ENCODE data around the gene MAGEA11. TPM values are rescaled to one million over a fixed set of nuclear protein-coding genes. Genes with fewer than 3 reads are reported as not detected.
"Not testable (repeated sequence)": the region's sequence is repeated elsewhere in the genome, so short reads cannot be mapped to it uniquely, and the experiment has no call there.

MAGEA11 gene
- total and polyA plus RNA-seq, 11 donors = not detected

- TF ChIP-seq CTCF (IDR thresholded peaks at IDR 0.05) (no peak), POLR2A (IDR thresholded peaks at IDR 0.05) (no peak)
- Histone ChIP-seq H3K27ac (no peak overlapping the region), H3K36me3 (no peaks in the 10 kb centered on the region), H3K4me1 (no peaks in the 10 kb centered on the region), H3K27me3 (peaks cover 0 to 13% (median 0%) of the 10 kb centered on the region in 9 donors), H3K4me3 (no peak overlapping the region), H3K9me3 (peaks cover 0 to 9% (median 0%) of the 10 kb centered on the region in 12 donors)
- 75 to 92% (median 81%) methylated on average over 1 of the region's 1 CpG for WGBS, 4 donors
- DNase-seq = no peak
- intact Hi-C loops (cut with DNase I) = no loop called here
- ATAC-seq = no peak
Measured at GRCh38 chrX:149688552-149688951, 23.3 kb upstream of the MAGEA11 start.

- no peaks in the 10 kb centered on the region for H3K36me3 ChIP-seq
- H3K9me3 ChIP-seq = peaks cover 0 to 9% (median 0%) of the 10 kb centered on the region in 12 donors
- ATAC-seq (no peak), DNase-seq (no peak)
- H3K27me3 ChIP-seq = peaks cover 0 to 13% (median 0%) of the 10 kb centered on the region in 9 donors
- no peak overlapping the region for H3K27ac ChIP-seq
- intact Hi-C loops (cut with DNase I) = no loop called here
- TF ChIP-seq CTCF (IDR thresholded peaks at IDR 0.05) (no peak), POLR2A (IDR thresholded peaks at IDR 0.05) (no peak)
- no peaks in the 10 kb centered on the region for H3K4me1 ChIP-seq
- H3K4me3 ChIP-seq = no peak overlapping the region
- WGBS, 4 donors = 77 to 93% (median 85%) methylated on average over 1 of the region's 1 CpG
Measured at GRCh38 chrX:149691794-149692193, 20.1 kb upstream of the MAGEA11 start.

- H3K4me3 ChIP-seq; ATAC-seq; H3K9me3 ChIP-seq; H3K27ac ChIP-seq; intact Hi-C loops (cut with DNase I); H3K36me3 ChIP-seq; H3K4me1 ChIP-seq; DNase-seq; H3K27me3 ChIP-seq: not testable (repeated sequence)
- 55 to 80% (median 65%) methylated on average over 6 of the region's 6 CpGs for WGBS, 4 donors
Measured at GRCh38 chrX:149692686-149693272, 19.1 kb upstream of the MAGEA11 start.

GRCh38 chrX:149699761-149700160 is 12.1 kb upstream of the MAGEA11 start:
- Histone ChIP-seq H3K27me3 (no peaks in the 10 kb centered on the region), H3K4me3 (no peak overlapping the region), H3K27ac (no peak overlapping the region), H3K9me3 (no peaks in the 10 kb centered on the region), H3K4me1 (no peaks in the 10 kb centered on the region), H3K36me3 (no peaks in the 10 kb centered on the region)
- ATAC-seq (no peak), DNase-seq (no peak)
- intact Hi-C loops (cut with DNase I) = no loop called here
- 56 to 82% (median 76%) methylated on average over 2 of the region's 2 CpGs for WGBS, 4 donors
- TF ChIP-seq POLR2A (IDR thresholded peaks at IDR 0.05) (no peak), CTCF (IDR thresholded peaks at IDR 0.05) (no peak)

GRCh38 chrX:149704664-149705063 is 7.2 kb upstream of the MAGEA11 start:
- Histone ChIP-seq H3K4me3 (no peak overlapping the region), H3K27ac (no peak overlapping the region), H3K36me3 (no peaks in the 10 kb centered on the region), H3K9me3 (no peaks in the 10 kb centered on the region), H3K4me1 (no peaks in the 10 kb centered on the region), H3K27me3 (peaks cover 0 to 5% (median 0%) of the 10 kb centered on the region in 9 donors)
- ATAC-seq (no peak), DNase-seq (no peak)
- intact Hi-C loops (cut with DNase I) = no loop called here
- TF ChIP-seq POLR2A (IDR thresholded peaks at IDR 0.05) (no peak), CTCF (IDR thresholded peaks at IDR 0.05) (no peak)
- 66 to 92% (median 86%) methylated on average over 5 of the region's 5 CpGs for WGBS, 4 donors
